ENCODE results near the gene CDK6.

DNA sequence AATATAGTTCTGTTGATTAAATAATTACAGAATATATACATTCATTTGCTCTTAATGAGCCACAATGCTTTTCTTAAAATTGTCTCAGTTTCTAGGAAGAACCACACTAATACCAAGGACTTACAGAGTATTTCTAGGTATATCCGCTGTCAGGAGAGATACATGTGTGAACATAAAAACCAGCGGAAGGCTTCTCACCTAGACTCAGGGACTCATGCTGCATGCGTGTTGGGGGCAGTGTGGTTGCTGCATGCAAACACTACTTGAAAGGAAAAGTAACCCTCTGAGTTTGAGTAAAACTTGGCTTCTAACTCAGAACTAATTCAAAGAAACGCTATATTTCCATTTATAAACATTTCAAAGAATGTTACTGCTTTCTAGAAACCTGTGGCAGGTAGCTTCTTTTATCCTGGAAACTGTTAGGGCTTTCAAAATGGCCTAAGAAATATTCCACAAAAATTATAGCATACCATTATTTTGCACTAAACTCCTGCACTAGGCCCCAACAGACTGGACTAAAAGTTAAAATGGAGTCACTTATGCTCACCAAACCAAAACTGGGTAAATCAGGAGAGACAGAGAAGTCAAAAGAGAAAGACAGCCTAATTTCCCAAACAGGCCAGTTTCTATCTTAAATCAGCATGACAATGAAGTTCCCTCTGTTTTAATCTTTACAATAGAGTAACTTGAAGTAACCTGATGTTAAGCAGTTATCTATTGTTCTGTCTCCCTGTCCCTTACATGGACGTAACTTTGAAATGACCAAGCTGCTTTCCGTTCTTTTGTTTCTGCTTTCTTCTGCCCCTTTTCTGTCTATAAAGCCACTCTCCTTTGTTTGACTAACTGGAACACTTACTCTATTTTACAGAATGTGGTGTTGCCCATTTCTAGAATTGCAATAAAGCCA lies 151.0 kb downstream of the CDK6 start:
- TF ChIP-seq, protein P1, sequence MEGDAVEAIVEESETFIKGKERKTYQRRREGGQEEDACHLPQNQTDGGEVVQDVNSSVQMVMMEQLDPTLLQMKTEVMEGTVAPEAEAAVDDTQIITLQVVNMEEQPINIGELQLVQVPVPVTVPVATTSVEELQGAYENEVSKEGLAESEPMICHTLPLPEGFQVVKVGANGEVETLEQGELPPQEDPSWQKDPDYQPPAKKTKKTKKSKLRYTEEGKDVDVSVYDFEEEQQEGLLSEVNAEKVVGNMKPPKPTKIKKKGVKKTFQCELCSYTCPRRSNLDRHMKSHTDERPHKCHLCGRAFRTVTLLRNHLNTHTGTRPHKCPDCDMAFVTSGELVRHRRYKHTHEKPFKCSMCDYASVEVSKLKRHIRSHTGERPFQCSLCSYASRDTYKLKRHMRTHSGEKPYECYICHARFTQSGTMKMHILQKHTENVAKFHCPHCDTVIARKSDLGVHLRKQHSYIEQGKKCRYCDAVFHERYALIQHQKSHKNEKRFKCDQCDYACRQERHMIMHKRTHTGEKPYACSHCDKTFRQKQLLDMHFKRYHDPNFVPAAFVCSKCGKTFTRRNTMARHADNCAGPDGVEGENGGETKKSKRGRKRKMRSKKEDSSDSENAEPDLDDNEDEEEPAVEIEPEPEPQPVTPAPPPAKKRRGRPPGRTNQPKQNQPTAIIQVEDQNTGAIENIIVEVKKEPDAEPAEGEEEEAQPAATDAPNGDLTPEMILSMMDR (IDR thresholded peaks at IDR 0.05 in 4 of 5, conservative IDR thresholded peaks at IDR 0.05 in 1 of 5): no peak
- no peak for TF ChIP-seq POLR2A (IDR thresholded peaks at IDR 0.05)
